Jurkat, Clone E6-1 (cell line): ENCODE measurements around the gene MGAT5.

Source experiments
- DNase-seq: peaks from one replicate; pipeline ENCODE4 v3.0.0-alpha.2; 2011; ENCODE audit warnings: low read depth, low spot score
- H3K4me3 ChIP-seq: 2 replicates; pipeline ENCODE4 v1.5.1; 2011; ENCODE audit warnings: mild to moderate bottlenecking, low read length, control low read depth, moderate library complexity

The MGAT5 gene

GRCh38 chr2:134500211-134500935, 246.5 kb downstream of the MGAT5 start:
- no peak for DNase-seq
- no peak overlapping the region for H3K4me3 ChIP-seq

- H3K4me3 ChIP-seq: no peak overlapping the region
- DNase-seq: no peak
Observed at GRCh38 chr2:134501476-134502091, 247.7 kb downstream of the MGAT5 start.

- no peak for DNase-seq
- H3K4me3 ChIP-seq: no peak overlapping the region
Observed at GRCh38 chr2:134502104-134502503, 248.2 kb downstream of the MGAT5 start.
